Measurements from ENCODE around the gene AEBP1.

DNA sequence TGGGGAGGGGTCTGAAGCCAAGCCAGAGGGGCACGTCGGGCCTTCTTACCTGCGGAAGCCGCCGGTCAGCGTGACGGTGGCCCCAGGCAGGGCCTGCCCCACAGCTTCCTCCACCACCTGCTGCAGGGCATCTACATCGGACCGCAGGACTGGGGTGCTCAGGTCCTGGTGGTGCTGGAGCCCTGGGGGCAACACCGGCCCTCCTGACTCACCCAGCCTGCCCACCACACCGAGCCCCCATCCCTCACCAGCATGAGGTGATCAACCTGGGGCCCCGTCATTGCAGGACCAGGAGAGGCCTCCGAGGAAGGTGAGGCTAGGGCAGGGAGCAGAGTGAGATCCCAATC, 29.8 kb upstream of the AEBP1 start:
- TF ChIP-seq, protein P1, sequence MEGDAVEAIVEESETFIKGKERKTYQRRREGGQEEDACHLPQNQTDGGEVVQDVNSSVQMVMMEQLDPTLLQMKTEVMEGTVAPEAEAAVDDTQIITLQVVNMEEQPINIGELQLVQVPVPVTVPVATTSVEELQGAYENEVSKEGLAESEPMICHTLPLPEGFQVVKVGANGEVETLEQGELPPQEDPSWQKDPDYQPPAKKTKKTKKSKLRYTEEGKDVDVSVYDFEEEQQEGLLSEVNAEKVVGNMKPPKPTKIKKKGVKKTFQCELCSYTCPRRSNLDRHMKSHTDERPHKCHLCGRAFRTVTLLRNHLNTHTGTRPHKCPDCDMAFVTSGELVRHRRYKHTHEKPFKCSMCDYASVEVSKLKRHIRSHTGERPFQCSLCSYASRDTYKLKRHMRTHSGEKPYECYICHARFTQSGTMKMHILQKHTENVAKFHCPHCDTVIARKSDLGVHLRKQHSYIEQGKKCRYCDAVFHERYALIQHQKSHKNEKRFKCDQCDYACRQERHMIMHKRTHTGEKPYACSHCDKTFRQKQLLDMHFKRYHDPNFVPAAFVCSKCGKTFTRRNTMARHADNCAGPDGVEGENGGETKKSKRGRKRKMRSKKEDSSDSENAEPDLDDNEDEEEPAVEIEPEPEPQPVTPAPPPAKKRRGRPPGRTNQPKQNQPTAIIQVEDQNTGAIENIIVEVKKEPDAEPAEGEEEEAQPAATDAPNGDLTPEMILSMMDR (IDR thresholded peaks at IDR 0.05): no peak
- TF ChIP-seq POLR2A (IDR thresholded peaks at IDR 0.05): no peak
- no peak for TF ChIP-seq POLR2AphosphoS5 (IDR thresholded peaks at IDR 0.05)
